CD4-positive, alpha-beta T cell treated with Interleukin-17A for 1 hour (primary cell): Measurements from ENCODE around the gene RBM18.
A peak's percentile ranks its signal among the peaks of the same experiment; 100 is the strongest.

Source experiments
- DNase-seq: peaks from one replicate; pipeline ENCODE4 v3.0.0-alpha.2; 2020

RBM18 gene

GRCh38 chr9:122264360-122265148, at the start of gene RBM18, which contains the start of gene MRRF:
Gene RBM18, minus strand, starts transcription at chr9:122264840. Its CDS starts 3,348 bp downstream, at chr9:122261492.
Gene MRRF, plus strand, starts transcription at chr9:122264882. Its CDS starts 6,010 bp downstream, at chr9:122270892.
- peak; percentile 91 for DNase-seq

GRCh38 chr9:122314165-122314564, 49.5 kb upstream of the RBM18 start:
- DNase-seq = no peak

- no peak for DNase-seq
Observed at GRCh38 chr9:122309861-122310260, 45.2 kb upstream of the RBM18 start.

GRCh38 chr9:122307925-122308324, 43.3 kb upstream of the RBM18 start:
- no peak for DNase-seq

- DNase-seq = no peak
Observed at GRCh38 chr9:122307061-122307460, 42.4 kb upstream of the RBM18 start.

- no peak for DNase-seq
Observed at GRCh38 chr9:122302237-122303093, 37.8 kb upstream of the RBM18 start.

GRCh38 chr9:122297512-122297911, 32.9 kb upstream of the RBM18 start:
- no peak for DNase-seq

- no peak for DNase-seq
Observed at GRCh38 chr9:122294531-122294930, 29.9 kb upstream of the RBM18 start.

- DNase-seq = no peak
Observed at GRCh38 chr9:122291458-122291857, 26.8 kb upstream of the RBM18 start.

- no peak for DNase-seq
Observed at GRCh38 chr9:122287214-122287720, 22.6 kb upstream of the RBM18 start.

GRCh38 chr9:122286764-122287163, 22.1 kb upstream of the RBM18 start:
- DNase-seq = no peak

- no peak for DNase-seq
Observed at GRCh38 chr9:122281368-122281767, 16.7 kb upstream of the RBM18 start.

- no peak for DNase-seq
Observed at GRCh38 chr9:122277285-122277897, 12.8 kb upstream of the RBM18 start.

GRCh38 chr9:122276096-122276495, 11.5 kb upstream of the RBM18 start:
- no peak for DNase-seq

- DNase-seq = no peak
Observed at GRCh38 chr9:122274055-122274454, 9.4 kb upstream of the RBM18 start.

GRCh38 chr9:122268041-122268814, 3.6 kb upstream of the RBM18 start:
- DNase-seq = no peak

- DNase-seq = peak; percentile 69
Observed at GRCh38 chr9:122265149-122265915, 692 bp upstream of the RBM18 start.

GRCh38 chr9:122263699-122264349, 816 bp downstream of the RBM18 start:
- DNase-seq = no peak

- DNase-seq = no peak
Observed at GRCh38 chr9:122262073-122262472, 2.6 kb downstream of the RBM18 start.

- no peak for DNase-seq
Observed at GRCh38 chr9:122261469-122261881, 3.2 kb downstream of the RBM18 start.

- no peak for DNase-seq
Observed at GRCh38 chr9:122258886-122259415, 5.7 kb downstream of the RBM18 start.
